Mucosa of descending colon (tissue), 3 donors: Measurements from ENCODE around the gene KAZALD1. TPM values are rescaled to one million over a fixed set of nuclear protein-coding genes. Genes with fewer than 3 reads are reported as not detected.

Experiments used
- ATAC-seq: fragments of 200-7000 bp; cut with Tn5 transposase; one replicate; pipeline ENCODE4 v1.9.1; 2020; ENCODE audit warnings: mild to moderate bottlenecking, moderate library complexity
- DNase-seq, 3 donors: peaks; one replicate each; pipeline ENCODE4 v3.0.0-alpha.2; 2020
- H3K36me3 ChIP-seq: fragments of 200-600 bp; one replicate; pipeline ENCODE4 v1.8.0; 2021; ENCODE audit warnings: low read depth, mild to moderate bottlenecking
- H3K4me1 ChIP-seq: fragments of 200-600 bp; one replicate; pipeline ENCODE4 v1.8.0; 2021; ENCODE audit warnings: low read depth, mild to moderate bottlenecking
- H3K4me3 ChIP-seq: fragments of 200-600 bp; one replicate; pipeline ENCODE4 v1.8.0; 2021; ENCODE audit warnings: mild to moderate bottlenecking
- H3K9me3 ChIP-seq: fragments of 200-600 bp; one replicate; pipeline ENCODE4 v1.8.0; 2021; ENCODE audit warnings: mild to moderate bottlenecking
- CTCF ChIP-seq: fragments of 200-600 bp; IDR thresholded peaks from one replicate; pipeline ENCODE4 v1.8.0; 2022; ENCODE audit warnings: antibody characterized with exemption, mild to moderate bottlenecking
- intact Hi-C, 2 donors: fragments of 100-400 bp; cut with DNase I in 1 of 2; cut with micrococcal nuclease in 1 of 2; formaldehyde crosslinking; loops; one replicate each; pipeline versions ENCODE4 v1.11.0 to v1.11.1; 2022; cut with DNase I, micrococcal nuclease
- total RNA-seq, 3 donors: library from RNA; stranded (reverse); fragmentation: NEBNext Ultra II Directional in 2 of 3; extraction: Animal tissue kit (Norgen Biotek cat#: 25700) in 2 of 3; gene quantifications; one replicate each; pipeline versions ENCODE4 v1.2.1 to v1.2.4, GENCODE V29; 2021 to 2023
- donor health status: DM: no; HTN: no; CAD: no; lungs with moderate emphysema.
- donor health status: DM: no; HTN: no; CAD: no.
- donor health status: DM: no; HTN: yes; CAD: no.

The KAZALD1 gene
- total RNA-seq, 3 donors from 2014 or later = 8.5 to 20.0 (median 16.7) TPM

DNA sequence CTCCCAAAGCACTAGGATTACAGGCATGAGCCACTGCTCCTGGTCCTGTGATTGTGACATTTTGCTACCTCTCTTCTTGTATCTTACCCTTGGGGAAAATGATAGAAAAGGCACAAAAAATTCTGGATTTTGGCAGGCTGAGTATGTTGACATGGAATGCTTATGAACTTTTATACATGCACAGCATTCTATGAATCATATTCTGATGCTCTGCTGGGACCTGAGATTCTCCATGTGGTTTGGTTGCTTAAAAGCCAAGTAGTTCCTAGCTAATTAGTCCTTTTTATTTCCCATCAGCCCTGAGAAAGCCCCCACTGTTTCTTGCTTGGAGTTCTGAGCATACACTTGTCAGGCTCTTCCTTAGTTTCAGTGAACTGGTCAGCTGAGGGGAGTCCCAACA lies 8.3 kb upstream of the KAZALD1 start:
- TF ChIP-seq CTCF = no peak
- DNase-seq (no peak), ATAC-seq (no peak)
- intact Hi-C loops = no loop called here
- peaks cover 7% of the 10 kb centered on the region for H3K4me1 ChIP-seq
- H3K9me3 ChIP-seq = no peaks in the 10 kb centered on the region
- no peaks in the 10 kb centered on the region for H3K36me3 ChIP-seq
- H3K4me3 ChIP-seq = no peak overlapping the region

GRCh38 chr10:101054351-101054750 lies 7.4 kb upstream of the KAZALD1 start:
- ATAC-seq = no peak
- Histone ChIP-seq H3K9me3 (no peaks in the 10 kb centered on the region), H3K36me3 (no peaks in the 10 kb centered on the region), H3K4me1 (peaks cover 7% of the 10 kb centered on the region), H3K4me3 (no peak overlapping the region)
- no peak for DNase-seq
- intact Hi-C loops = no loop called here
- TF ChIP-seq CTCF = no peak

DNA sequence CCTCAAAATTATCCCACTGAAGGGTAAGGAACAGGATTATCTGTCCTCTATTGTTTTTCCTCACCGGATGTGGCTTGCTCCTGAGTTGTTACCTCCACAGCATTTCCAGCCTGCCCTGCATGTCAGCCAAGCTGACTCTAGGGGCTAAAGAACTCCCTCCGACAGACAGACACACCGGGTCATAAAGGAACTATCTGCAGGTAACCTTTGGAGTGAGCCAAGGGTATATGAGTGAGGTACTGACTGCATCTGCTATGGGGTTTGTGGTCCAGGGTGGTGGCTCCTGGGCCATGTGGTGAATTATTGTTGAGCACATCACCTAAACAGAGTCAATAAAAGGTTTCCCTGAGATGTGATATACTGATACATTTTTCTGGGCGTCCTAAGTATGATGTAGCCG lies 6.9 kb upstream of the KAZALD1 start:
- no peaks in the 10 kb centered on the region for H3K9me3 ChIP-seq
- H3K36me3 ChIP-seq = no peaks in the 10 kb centered on the region
- TF ChIP-seq CTCF = no peak
- intact Hi-C loops = no loop called here
- ATAC-seq = no peak
- no peak overlapping the region for H3K4me3 ChIP-seq
- DNase-seq = no peak
- H3K4me1 ChIP-seq = peaks cover 7% of the 10 kb centered on the region

- intact Hi-C loops = no loop called here
- H3K4me3 ChIP-seq = no peak overlapping the region
- TF ChIP-seq CTCF = no peak
- H3K4me1 ChIP-seq = peaks cover 6% of the 10 kb centered on the region
- no peak for DNase-seq
- H3K9me3 ChIP-seq = no peaks in the 10 kb centered on the region
- H3K36me3 ChIP-seq = no peaks in the 10 kb centered on the region
- ATAC-seq = no peak
These were observed 6.4 kb upstream of the KAZALD1 start for GRCh38 chr10:101055411-101055810.

GRCh38 chr10:101056365-101057151 lies 5.2 kb upstream of the KAZALD1 start:
- TF ChIP-seq CTCF = no peak
- DNase-seq = no peak

More at GRCh38 chr10:101056365-101057151, 5.2 kb upstream of the KAZALD1 start:
- intact Hi-C loops = no loop called here
- no peaks in the 10 kb centered on the region for H3K36me3 ChIP-seq
- H3K4me1 ChIP-seq = peaks cover 6% of the 10 kb centered on the region
- H3K4me3 ChIP-seq = no peak overlapping the region
- no peak for ATAC-seq
- H3K9me3 ChIP-seq = no peaks in the 10 kb centered on the region
